DOHH2 (cell line): ENCODE results near the gene NKPD1.

Source experiments
- H3F3A ChIP-seq: fragments of 200-600 bp; sonication (generic), shearing (Covaris generic); 2 replicates; pipeline ENCODE4 v1.6.0; 2016; ENCODE audit warnings: antibody characterized with exemption, mild to moderate bottlenecking; ENCODE audit not compliant: control insufficient read depth, insufficient read depth
- H3K27ac ChIP-seq: fragments of 200-600 bp; sonication (generic); 2 replicates; pipeline ENCODE4 v1.5.1; 2014; ENCODE audit warnings: low read depth, mild to moderate bottlenecking, low read length, moderate library complexity
- H3K27me3 ChIP-seq: fragments of 200-600 bp; sonication (generic); 2 replicates; pipeline ENCODE4 v1.6.1; 2014; ENCODE audit warnings: mild to moderate bottlenecking, low read length, mixed read lengths; ENCODE audit not compliant: control insufficient read depth
- H3K36me3 ChIP-seq: fragments of 200-600 bp; sonication (generic); 2 replicates; pipeline ENCODE4 v1.6.1; 2014; ENCODE audit warnings: mild to moderate bottlenecking, low read length, moderate library complexity, mixed read lengths; ENCODE audit not compliant: control insufficient read depth
- H3K4me1 ChIP-seq: fragments of 200-600 bp; sonication (generic); 2 replicates; pipeline ENCODE4 v1.6.1; 2014; ENCODE audit warnings: mild to moderate bottlenecking, low read length, mixed read lengths; ENCODE audit not compliant: control insufficient read depth
- H3K4me2 ChIP-seq: fragments of 200-600 bp; sonication (generic); 2 replicates; pipeline ENCODE4 v1.6.0; 2014; ENCODE audit warnings: mild to moderate bottlenecking, low read length, moderate library complexity
- H3K4me3 ChIP-seq: fragments of 200-600 bp; sonication (generic); 2 replicates; pipeline ENCODE4 v1.5.1; 2014; ENCODE audit warnings: mild to moderate bottlenecking, low read length, mixed read lengths
- H3K79me2 ChIP-seq: fragments of 200-600 bp; sonication (generic); 2 replicates; pipeline ENCODE4 v1.6.1; 2014; ENCODE audit warnings: mild to moderate bottlenecking, low read length, mixed read lengths; ENCODE audit not compliant: control insufficient read depth
- H3K9me2 ChIP-seq: fragments of 200-600 bp; sonication (generic); replicated peaks from 2 replicates; pipeline ENCODE4 v1.6.1; 2014; ENCODE audit warnings: mild to moderate bottlenecking, low read length, mixed read lengths; ENCODE audit not compliant: control insufficient read depth
- H3K9me3 ChIP-seq: fragments of 200-600 bp; sonication (generic); 2 replicates; pipeline ENCODE4 v1.6.1; 2014; ENCODE audit warnings: antibody characterized with exemption, low read length, mixed read lengths; ENCODE audit not compliant: control insufficient read depth, insufficient read depth
- H4K20me1 ChIP-seq: fragments of 200-600 bp; sonication (generic); 2 replicates; pipeline ENCODE4 v1.6.0; 2014; ENCODE audit warnings: low read depth, mild to moderate bottlenecking, antibody characterized with exemption, low read length, moderate library complexity; ENCODE audit not compliant: control insufficient read depth, insufficient read depth
- CTCF ChIP-seq: fragments of 200-600 bp; sonication (generic); IDR thresholded peaks from one replicate; pipeline ENCODE4 v1.5.1; 2014; ENCODE audit warnings: antibody characterized with exemption, mild to moderate bottlenecking, low read depth, low read length; ENCODE audit not compliant: poor library complexity, severe bottlenecking
- EZH2phosphoT487 ChIP-seq: fragments of 200-600 bp; sonication (generic); IDR thresholded peaks from 2 replicates; pipeline ENCODE4 v1.6.1; 2017; ENCODE audit warnings: borderline replicate concordance, mild to moderate bottlenecking, antibody characterized with exemption, low read length, moderate library complexity, mixed read lengths

NKPD1 gene

DNA sequence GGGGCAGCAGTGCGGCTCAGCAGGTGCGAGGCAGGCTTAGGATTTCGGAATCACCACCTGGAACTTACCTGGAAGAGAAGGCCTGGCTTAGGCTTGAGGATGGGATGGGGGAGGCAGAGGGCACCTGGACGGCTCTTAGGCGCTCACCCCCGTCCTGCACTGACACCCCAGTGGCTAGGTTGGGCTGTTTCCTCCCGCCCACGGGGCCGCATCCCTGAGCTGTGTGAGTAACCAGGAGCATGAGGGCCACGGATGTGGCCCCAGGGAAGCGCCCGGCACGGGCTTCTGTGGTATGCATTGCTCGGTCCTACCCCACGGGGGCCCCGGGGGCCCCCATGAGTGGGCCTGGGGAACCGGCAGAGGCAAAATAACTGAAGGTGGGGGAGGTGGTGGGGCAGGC lies 2.4 kb upstream of the NKPD1 start:
- Histone ChIP-seq H3F3A (no peaks in the 10 kb centered on the region), H3K36me3 (no peaks in the 10 kb centered on the region), H3K9me2 (no peaks in the 10 kb centered on the region), H3K9me3 (no peaks in the 10 kb centered on the region), H3K79me2 (no peaks in the 10 kb centered on the region), H3K4me1 (peaks cover 14% of the 10 kb centered on the region), H3K27ac (no peak overlapping the region), H4K20me1 (no peaks in the 10 kb centered on the region), H3K27me3 (peaks cover 7% of the 10 kb centered on the region; the same call in 1 of the 2 replicates), H3K4me2 (no peak overlapping the region), H3K4me3 (no peak overlapping the region)
- no peak for TF ChIP-seq EZH2phosphoT487
- no peak for TF ChIP-seq CTCF

DNA sequence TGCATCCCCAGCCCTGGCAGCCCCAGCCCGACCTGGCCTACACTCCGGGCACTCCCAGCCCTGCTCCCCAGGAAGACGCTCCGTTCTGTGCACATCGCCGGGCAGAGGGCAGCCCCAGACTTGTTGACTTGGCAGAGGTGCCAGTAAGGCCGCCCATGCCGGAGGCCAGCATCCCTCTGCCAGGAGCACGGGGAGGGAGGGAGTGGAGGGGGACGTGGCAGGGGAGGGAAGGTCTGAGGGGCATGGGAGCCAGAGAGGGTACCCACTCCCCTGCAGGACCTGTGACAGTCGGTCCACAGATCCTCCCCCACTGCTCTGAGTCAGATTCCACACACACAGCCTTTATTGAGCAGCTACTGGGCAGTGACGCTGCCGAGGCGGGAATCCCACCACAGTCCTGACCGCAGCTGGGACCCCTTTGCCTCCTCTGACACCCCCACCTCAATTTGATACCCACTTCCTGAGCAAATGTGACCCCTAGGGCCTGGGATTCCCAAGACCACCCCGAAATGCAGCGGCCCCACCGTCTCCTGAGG lies 1.9 kb upstream of the NKPD1 start:
- no peak overlapping the region for H3K4me2 ChIP-seq
- H3K9me2 ChIP-seq: no peaks in the 10 kb centered on the region
- H4K20me1 ChIP-seq: no peaks in the 10 kb centered on the region
- peaks cover 10% of the 10 kb centered on the region; the same call in 1 of the 2 replicates for H3K27me3 ChIP-seq
- peaks cover 14% of the 10 kb centered on the region for H3K4me1 ChIP-seq
- no peaks in the 10 kb centered on the region for H3F3A ChIP-seq
- no peak for TF ChIP-seq EZH2phosphoT487
- TF ChIP-seq CTCF: no peak
- no peaks in the 10 kb centered on the region for H3K79me2 ChIP-seq
- no peak overlapping the region for H3K27ac ChIP-seq
- H3K4me3 ChIP-seq: no peak overlapping the region
- no peaks in the 10 kb centered on the region for H3K36me3 ChIP-seq
- H3K9me3 ChIP-seq: no peaks in the 10 kb centered on the region

- Histone ChIP-seq H3K36me3 (no peaks in the 10 kb centered on the region), H3F3A (no peaks in the 10 kb centered on the region), H3K27me3 (peaks cover 11% of the 10 kb centered on the region), H3K79me2 (no peaks in the 10 kb centered on the region), H3K4me3 (no peak overlapping the region), H4K20me1 (no peaks in the 10 kb centered on the region), H3K4me1 (peaks cover 14% of the 10 kb centered on the region), H3K9me3 (no peaks in the 10 kb centered on the region), H3K9me2 (no peaks in the 10 kb centered on the region), H3K4me2 (no peak overlapping the region), H3K27ac (no peak overlapping the region)
- TF ChIP-seq EZH2phosphoT487 (no peak), CTCF (peak; percentile 31)
Measured at GRCh38 chr19:45161738-45162607, 1.2 kb upstream of the NKPD1 start.
